ENCODE results near the gene ALG2. TPM values are rescaled to one million over a fixed set of nuclear protein-coding genes. Genes with fewer than 3 reads are reported as not detected.

The ALG2 gene
- polyA plus RNA-seq, 6 donors from 2014 or later, result 21.6 to 39.8 (median 22.8) TPM

DNA sequence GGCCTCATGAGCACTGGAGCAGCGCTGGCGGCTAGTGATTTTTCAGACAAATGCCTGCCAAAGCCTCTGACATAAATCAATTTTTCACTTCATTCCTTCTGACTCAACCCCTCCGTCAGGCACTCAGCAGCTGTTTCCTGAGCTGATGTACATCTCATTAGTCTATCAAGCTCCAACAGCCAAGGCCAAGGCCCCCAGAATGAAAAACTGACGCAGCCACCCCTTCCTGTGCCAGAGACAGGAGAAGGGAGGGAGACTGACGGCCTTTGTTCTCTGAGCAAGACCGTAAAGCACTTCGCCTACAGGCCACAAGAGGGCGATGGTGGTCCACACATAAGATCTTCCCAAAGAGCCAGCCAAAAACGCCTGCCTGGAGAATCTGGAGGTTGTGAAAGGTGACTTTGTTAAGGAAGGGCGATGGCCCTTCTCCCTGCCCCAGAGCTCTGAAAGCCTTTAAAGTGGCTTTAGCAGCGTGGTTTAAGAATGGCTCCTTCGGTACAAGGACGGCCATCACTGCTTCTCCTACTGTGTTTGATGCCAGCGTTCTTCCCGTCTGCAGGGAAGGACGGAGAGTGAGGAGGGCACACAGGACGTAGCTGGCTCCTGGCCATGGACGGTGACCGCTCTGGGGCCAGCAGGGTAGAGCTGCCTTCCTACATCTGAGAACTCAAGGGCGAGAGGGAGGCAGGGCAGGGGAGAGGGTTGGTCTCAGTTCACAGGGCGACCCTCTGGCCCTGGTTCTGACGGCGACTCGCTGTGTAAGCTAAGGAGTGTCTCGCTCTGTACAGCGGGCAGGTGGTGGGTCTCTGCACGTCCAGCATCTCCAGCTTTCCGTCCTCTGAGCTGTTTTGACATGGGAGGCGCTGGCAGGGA is 37.0 kb downstream of the ALG2 start:
- H3K27ac Mint-ChIP-seq, result peak overlapping the region; percentile 62 to 98 (median 96)
- peaks cover 50 to 82% (median 76%) of the 10 kb centered on the region in 3 donors for H3K4me1 Mint-ChIP-seq
- no peaks in the 10 kb centered on the region for H3K9me3 Mint-ChIP-seq
- H3K4me3 Mint-ChIP-seq, result peak overlapping the region; percentile 20 to 81 (median 59)
- no peaks in the 10 kb centered on the region for H3K27me3 Mint-ChIP-seq
- H3K36me3 Mint-ChIP-seq, result no peaks in the 10 kb centered on the region
- DNase-seq (peak; percentile 80), ATAC-seq (ENCODE audit: low read depth in 2 of 2) (peak; percentile 58 to 60)

DNA sequence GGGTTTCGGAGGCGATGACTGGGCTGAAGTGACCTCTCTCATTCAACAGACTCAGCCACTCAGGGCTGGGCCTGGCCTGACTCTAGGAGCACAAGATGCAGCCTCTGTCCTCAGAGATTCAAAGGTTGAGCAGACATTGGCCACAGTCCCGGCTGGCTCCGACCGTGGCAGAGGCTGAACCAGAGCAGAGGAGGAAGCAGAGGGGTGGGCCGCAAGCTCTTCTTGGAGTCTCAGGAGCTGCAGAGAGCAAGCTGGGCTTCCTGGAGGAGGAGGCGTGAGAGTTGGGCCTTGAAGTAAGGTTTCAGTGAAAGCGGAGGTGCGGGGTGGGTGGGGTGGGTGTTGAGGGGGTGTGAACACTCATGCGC is 37.6 kb downstream of the ALG2 start:
- H3K4me1 Mint-ChIP-seq, result peaks cover 55 to 83% (median 74%) of the 10 kb centered on the region in 3 donors
- peak overlapping the region in 3 of 8 donors; percentile 20 to 71 (median 46) for H3K4me3 Mint-ChIP-seq

GRCh38 chr9:99183616-99184015 is 38.1 kb downstream of the ALG2 start:
- H3K27ac Mint-ChIP-seq, result peak overlapping the region in 4 of 6 donors; percentile 93 to 98 (median 96)
- peak overlapping the region in 1 of 8 donors; percentile 30 for H3K4me3 Mint-ChIP-seq
- DNase-seq (no peak), ATAC-seq (ENCODE audit: low read depth in 2 of 2) (no peak)
- H3K4me1 Mint-ChIP-seq, result peaks cover 57 to 84% (median 76%) of the 10 kb centered on the region in 3 donors
- no peaks in the 10 kb centered on the region for H3K36me3 Mint-ChIP-seq
- no peaks in the 10 kb centered on the region for H3K9me3 Mint-ChIP-seq
- H3K27me3 Mint-ChIP-seq, result no peaks in the 10 kb centered on the region

More for the DNA sequence above, 37.6 kb downstream of the ALG2 start:
- Mint-ChIP-seq H3K9me3 (no peaks in the 10 kb centered on the region), H3K27me3 (no peaks in the 10 kb centered on the region), H3K36me3 (no peaks in the 10 kb centered on the region), H3K27ac (peak overlapping the region in 5 of 6 donors; percentile 42 to 98 (median 95))
- ATAC-seq (ENCODE audit: low read depth in 2 of 2) (no peak), DNase-seq (no peak)

DNA sequence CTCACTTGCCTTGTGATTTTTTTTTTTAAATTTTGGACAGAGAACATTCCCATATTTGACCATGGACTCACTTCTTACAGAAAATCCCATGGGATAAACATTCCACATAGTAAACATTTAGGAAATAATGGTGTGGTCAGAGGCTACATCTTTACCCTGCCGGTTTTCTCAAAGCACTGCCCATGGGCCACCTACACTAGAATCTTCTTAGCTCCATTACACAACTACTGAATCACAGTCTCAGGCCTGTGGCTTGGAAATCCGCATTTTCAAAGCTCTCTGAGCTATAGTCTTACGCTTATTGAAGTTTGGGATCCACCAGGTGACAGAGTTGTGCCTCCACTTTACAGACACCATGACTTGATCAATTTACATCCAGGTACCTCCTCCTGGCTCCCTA is 39.4 kb downstream of the ALG2 start:
- no peaks in the 10 kb centered on the region for H3K36me3 Mint-ChIP-seq
- H3K9me3 Mint-ChIP-seq, result no peaks in the 10 kb centered on the region
- no peaks in the 10 kb centered on the region for H3K27me3 Mint-ChIP-seq
- DNase-seq (no peak), ATAC-seq (ENCODE audit: low read depth in 2 of 2) (no peak)
- H3K27ac Mint-ChIP-seq, result peak overlapping the region; percentile 12 to 98 (median 94)
- peak overlapping the region in 2 of 8 donors; percentile 14 to 37 for H3K4me3 Mint-ChIP-seq
- H3K4me1 Mint-ChIP-seq, result peaks cover 57 to 82% (median 71%) of the 10 kb centered on the region in 3 donors

- Mint-ChIP-seq H3K27me3 (no peaks in the 10 kb centered on the region), H3K4me3 (peak overlapping the region in 7 of 8 donors; percentile 3 to 71 (median 37)), H3K36me3 (no peaks in the 10 kb centered on the region), H3K27ac (peak overlapping the region; percentile 88 to 98 (median 94)), H3K9me3 (no peaks in the 10 kb centered on the region), H3K4me1 (peaks cover 55 to 77% (median 64%) of the 10 kb centered on the region in 3 donors)
- ATAC-seq (ENCODE audit: low read depth in 2 of 2) (peak; percentile 77 to 80), DNase-seq (peak; percentile 82)
Measured at GRCh38 chr9:99181621-99182020, 40.1 kb downstream of the ALG2 start.

DNA sequence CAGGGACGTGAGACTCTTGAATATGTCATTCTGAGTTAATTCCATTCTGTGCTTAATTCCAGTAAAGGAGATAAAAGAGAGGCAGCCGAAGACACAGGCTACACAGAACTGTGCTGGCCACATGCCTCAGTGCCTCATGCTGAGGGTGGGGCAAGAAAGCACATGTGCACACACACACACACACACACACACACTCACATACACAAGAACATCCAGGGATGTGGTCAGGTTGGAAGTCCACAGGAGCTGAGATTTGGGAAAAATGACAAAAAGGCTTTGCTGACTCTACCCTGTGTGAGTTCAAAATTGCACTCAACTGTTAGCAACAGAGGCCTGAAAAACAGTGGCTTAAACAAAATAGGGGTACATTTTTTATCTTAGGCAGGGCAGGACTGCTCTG is 40.5 kb downstream of the ALG2 start:
- Mint-ChIP-seq H3K36me3 (no peaks in the 10 kb centered on the region), H3K27me3 (no peaks in the 10 kb centered on the region), H3K4me3 (peak overlapping the region in 4 of 8 donors; percentile 6 to 71 (median 25)), H3K9me3 (no peaks in the 10 kb centered on the region), H3K27ac (peak overlapping the region; percentile 88 to 98 (median 94)), H3K4me1 (peaks cover 55 to 76% (median 60%) of the 10 kb centered on the region in 3 donors)
- ATAC-seq (ENCODE audit: low read depth in 2 of 2) (no peak), DNase-seq (no peak)

- Mint-ChIP-seq H3K4me3 (no peak overlapping the region), H3K4me1 (peaks cover 54 to 75% (median 54%) of the 10 kb centered on the region in 3 donors)
Measured at GRCh38 chr9:99180662-99181061, 41.1 kb downstream of the ALG2 start.

GRCh38 chr9:99180199-99180598 is 41.5 kb downstream of the ALG2 start:
- Mint-ChIP-seq H3K4me3 (no peak overlapping the region), H3K36me3 (no peaks in the 10 kb centered on the region), H3K9me3 (no peaks in the 10 kb centered on the region), H3K27ac (peak overlapping the region; percentile 2 to 98 (median 94)), H3K4me1 (peaks cover 51 to 71% (median 53%) of the 10 kb centered on the region in 3 donors), H3K27me3 (no peaks in the 10 kb centered on the region)
- DNase-seq (no peak), ATAC-seq (ENCODE audit: low read depth in 2 of 2) (no peak)

More at GRCh38 chr9:99180662-99181061, 41.1 kb downstream of the ALG2 start:
- Mint-ChIP-seq H3K27ac (peak overlapping the region; percentile 5 to 98 (median 94)), H3K36me3 (no peaks in the 10 kb centered on the region), H3K9me3 (no peaks in the 10 kb centered on the region), H3K27me3 (no peaks in the 10 kb centered on the region)
- ATAC-seq (ENCODE audit: low read depth in 2 of 2) (no peak), DNase-seq (no peak)

GRCh38 chr9:99178912-99179872 is 42.5 kb downstream of the ALG2 start:
- peak overlapping the region in 1 of 8 donors; percentile 12 for H3K4me3 Mint-ChIP-seq
- ATAC-seq (ENCODE audit: low read depth in 2 of 2) (no peak), DNase-seq (no peak)
- no peaks in the 10 kb centered on the region for H3K36me3 Mint-ChIP-seq
- H3K9me3 Mint-ChIP-seq, result no peaks in the 10 kb centered on the region
- peak overlapping the region in 4 of 6 donors; percentile 60 to 98 (median 91) for H3K27ac Mint-ChIP-seq
- H3K27me3 Mint-ChIP-seq, result no peaks in the 10 kb centered on the region
- H3K4me1 Mint-ChIP-seq, result peaks cover 42 to 61% (median 44%) of the 10 kb centered on the region in 3 donors

DNA sequence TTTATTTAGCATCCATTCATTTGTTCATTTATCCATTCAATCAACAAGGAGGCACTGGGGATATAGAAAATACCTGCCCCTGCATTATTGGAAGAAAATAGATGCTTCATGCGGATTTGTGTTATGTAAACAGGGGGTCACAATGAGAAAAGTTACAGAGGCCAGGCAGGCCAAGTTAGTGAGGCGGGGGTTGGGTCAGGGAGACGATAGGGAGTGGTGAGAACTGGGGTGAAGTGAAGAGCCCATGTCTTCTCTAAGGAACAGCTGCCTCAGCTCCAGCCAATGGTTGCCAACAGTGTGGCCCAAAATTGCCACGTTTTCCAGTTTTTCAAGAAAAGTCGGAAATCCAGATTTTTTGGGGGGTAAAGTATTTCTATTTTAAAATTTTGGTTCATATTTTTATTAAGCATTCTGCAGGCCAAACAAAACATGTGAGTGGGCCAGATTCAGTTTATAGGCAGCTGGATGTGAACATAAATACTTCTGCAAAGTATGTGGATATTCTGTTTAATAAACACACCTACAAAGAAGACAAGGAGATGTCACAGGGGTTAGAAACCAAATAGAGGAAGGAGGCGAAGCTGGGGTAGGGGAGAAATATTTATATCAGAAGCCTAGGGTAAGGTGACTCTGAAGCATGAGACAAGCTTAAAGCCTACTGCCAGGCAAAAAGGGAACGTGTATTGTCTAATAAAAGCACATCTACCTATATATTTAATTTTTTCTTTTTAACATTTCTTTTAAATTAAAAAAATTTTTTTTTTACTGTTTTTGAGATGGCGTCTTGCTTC is 44.0 kb downstream of the ALG2 start:
- H3K27ac Mint-ChIP-seq, result peak overlapping the region in 5 of 6 donors; percentile 16 to 67 (median 55)
- ATAC-seq (ENCODE audit: low read depth in 2 of 2), result peak; percentile 53 to 56
- H3K4me1 Mint-ChIP-seq, result peaks cover 36 to 51% (median 39%) of the 10 kb centered on the region in 3 donors

GRCh38 chr9:99176527-99177013 is 45.2 kb downstream of the ALG2 start:
- ATAC-seq (ENCODE audit: low read depth in 2 of 2), result no peak
- Mint-ChIP-seq H3K4me3 (peak overlapping the region in 1 of 8 donors; percentile 39), H3K9me3 (no peaks in the 10 kb centered on the region), H3K27ac (peak overlapping the region in 4 of 6 donors; percentile 10 to 82 (median 40)), H3K36me3 (no peaks in the 10 kb centered on the region), H3K27me3 (peaks cover 0 to 15% (median 9%) of the 10 kb centered on the region in 3 donors), H3K4me1 (peaks cover 27 to 39% (median 30%) of the 10 kb centered on the region in 3 donors)
- no peak for DNase-seq

More for the DNA sequence above, 44.0 kb downstream of the ALG2 start:
- Mint-ChIP-seq H3K9me3 (no peaks in the 10 kb centered on the region), H3K36me3 (no peaks in the 10 kb centered on the region), H3K27me3 (peaks cover 0 to 5% (median 4%) of the 10 kb centered on the region in 3 donors), H3K4me3 (no peak overlapping the region)
- peak; percentile 37 for DNase-seq

All from naive B cell (primary cell).